ENCODE results near the gene PIK3C2G.

Gene PIK3C2G

GRCh38 chr12:18446061-18446644, 184.8 kb downstream of the PIK3C2G start:
- H3K4me3 ChIP-seq (ENCODE audit: low read depth, low read length) = no peak overlapping the region
- DNase-seq (ENCODE audit: low read depth) = no peak

GRCh38 chr12:18454330-18454729, 193.0 kb downstream of the PIK3C2G start:
- H3K4me3 ChIP-seq (ENCODE audit: low read depth, low read length) = no peak overlapping the region
- no peak for DNase-seq (ENCODE audit: low read depth)

GRCh38 chr12:18456344-18456743, 195.0 kb downstream of the PIK3C2G start:
- no peak overlapping the region for H3K4me3 ChIP-seq (ENCODE audit: low read depth, low read length)
- DNase-seq (ENCODE audit: low read depth) = no peak

- no peak overlapping the region for H3K4me3 ChIP-seq (ENCODE audit: low read depth, low read length)
- DNase-seq (ENCODE audit: low read depth) = peak; percentile 1
These were observed 196.0 kb downstream of the PIK3C2G start for GRCh38 chr12:18457362-18457761.

- no peak for DNase-seq (ENCODE audit: low read depth)
- no peak overlapping the region for H3K4me3 ChIP-seq (ENCODE audit: low read depth, low read length)
These were observed 200.4 kb downstream of the PIK3C2G start for GRCh38 chr12:18461758-18462157.

GRCh38 chr12:18462442-18462841, 201.1 kb downstream of the PIK3C2G start:
- H3K4me3 ChIP-seq (ENCODE audit: low read depth, low read length) = no peak overlapping the region
- peak; percentile 78 for DNase-seq (ENCODE audit: low read depth)

- no peak overlapping the region for H3K4me3 ChIP-seq (ENCODE audit: low read depth, low read length)
- no peak for DNase-seq (ENCODE audit: low read depth)
These were observed 206.4 kb downstream of the PIK3C2G start for GRCh38 chr12:18467620-18468245.

GRCh38 chr12:18468246-18469075, 207.1 kb downstream of the PIK3C2G start:
- DNase-seq (ENCODE audit: low read depth) = no peak
- no peak overlapping the region for H3K4me3 ChIP-seq (ENCODE audit: low read depth, low read length)

- no peak overlapping the region for H3K4me3 ChIP-seq (ENCODE audit: low read depth, low read length)
These were observed 208.9 kb downstream of the PIK3C2G start for GRCh38 chr12:18470251-18470650.

GRCh38 chr12:18472304-18472703, 211.0 kb downstream of the PIK3C2G start:
- DNase-seq (ENCODE audit: low read depth) = no peak
- no peak overlapping the region for H3K4me3 ChIP-seq (ENCODE audit: low read depth, low read length)

More at GRCh38 chr12:18470251-18470650, 208.9 kb downstream of the PIK3C2G start:
- DNase-seq (ENCODE audit: low read depth) = no peak

- DNase-seq (ENCODE audit: low read depth) = no peak
- H3K4me3 ChIP-seq (ENCODE audit: low read depth, low read length) = no peak overlapping the region
These were observed 211.5 kb downstream of the PIK3C2G start for GRCh38 chr12:18472806-18473205.

GRCh38 chr12:18476861-18477260, 215.5 kb downstream of the PIK3C2G start:
- no peak for DNase-seq (ENCODE audit: low read depth)
- no peak overlapping the region for H3K4me3 ChIP-seq (ENCODE audit: low read depth, low read length)

GRCh38 chr12:18479256-18479655, 217.9 kb downstream of the PIK3C2G start:
- H3K4me3 ChIP-seq (ENCODE audit: low read depth, low read length) = no peak overlapping the region
- DNase-seq (ENCODE audit: low read depth) = no peak

- no peak overlapping the region for H3K4me3 ChIP-seq (ENCODE audit: low read depth, low read length)
- DNase-seq (ENCODE audit: low read depth) = no peak
These were observed 221.3 kb downstream of the PIK3C2G start for GRCh38 chr12:18482601-18483120.

- H3K4me3 ChIP-seq (ENCODE audit: low read depth, low read length) = no peak overlapping the region
- no peak for DNase-seq (ENCODE audit: low read depth)
These were observed 222.5 kb downstream of the PIK3C2G start for GRCh38 chr12:18483698-18484325.

GRCh38 chr12:18486036-18486435, 224.7 kb downstream of the PIK3C2G start:
- no peak overlapping the region for H3K4me3 ChIP-seq (ENCODE audit: low read depth, low read length)
- no peak for DNase-seq (ENCODE audit: low read depth)

- no peak for DNase-seq (ENCODE audit: low read depth)
These were observed 226.2 kb downstream of the PIK3C2G start for GRCh38 chr12:18487509-18487908.

GRCh38 chr12:18492372-18493025, 231.2 kb downstream of the PIK3C2G start:
- H3K4me3 ChIP-seq (ENCODE audit: low read depth, low read length) = no peak overlapping the region
- DNase-seq (ENCODE audit: low read depth) = no peak

More at GRCh38 chr12:18487509-18487908, 226.2 kb downstream of the PIK3C2G start:
- no peak overlapping the region for H3K4me3 ChIP-seq (ENCODE audit: low read depth, low read length)

- no peak overlapping the region for H3K4me3 ChIP-seq (ENCODE audit: low read depth, low read length)
- DNase-seq (ENCODE audit: low read depth) = no peak
These were observed 234.8 kb downstream of the PIK3C2G start for GRCh38 chr12:18496156-18496555.

All from skeletal muscle cell (primary cell).